SK-N-SH (cell line): ENCODE data around the gene EIF5AL1. TPM values are rescaled to one million over a fixed set of nuclear protein-coding genes. Genes with fewer than 3 reads are reported as not detected.
"Not testable (repeated sequence)": the region's sequence is repeated elsewhere in the genome, so short reads cannot be mapped to it uniquely, and the experiment has no call there.

Experiments used
- CTCF ChIA-PET: fragments of 300-600, 350-600 bp; formaldehyde crosslinking; extraction: SDS; loops from one replicate; lab custom pipeline; 2021; lab: Yijun Ruan, JAX
- POLR2A ChIA-PET: fragments of 350-600 bp; sonication (Branson Sonifier 250); formaldehyde crosslinking; extraction: SDS; loops from one replicate; lab custom pipeline; 2020; ENCODE audit warnings: antibody characterized with exemption, inconsistent platforms; lab: Yijun Ruan, JAX
- DNase-seq: peaks from one replicate; pipeline ENCODE4 v3.0.0; 2012
- H2AFZ ChIP-seq: fragments of 200-600 bp; sonication (generic); 2 replicates; pipeline ENCODE4 v1.8.1; 2016; ENCODE audit warnings: antibody characterized with exemption, mild to moderate bottlenecking, low read depth
- H3F3A ChIP-seq: fragments of 200-600 bp; sonication (generic); replicated peaks from 2 replicates; pipeline ENCODE3; 2016; ENCODE audit warnings: antibody characterized with exemption, mild to moderate bottlenecking; ENCODE audit not compliant: insufficient read depth
- H3K27ac ChIP-seq, 2 experiments: fragments of 200-500 bp in 1 of 2; fragments of 200-600 bp in 1 of 2; sonication (Bioruptor generic) in 1 of 2; sonication (generic), shearing (Covaris generic) in 1 of 2; 2 replicates each; pipeline versions ENCODE4 v1.5.1 to v1.6.1; 2014 to 2016; ENCODE audit warnings: low read depth in 2 of 2, inconsistent platforms in 1 of 2, low read length in 1 of 2, mild to moderate bottlenecking in 1 of 2, mixed read lengths in 1 of 2
- H3K27me3 ChIP-seq: fragments of 200-600 bp; sonication (generic), shearing (Covaris generic); 2 replicates; pipeline ENCODE4 v1.6.1; 2016; ENCODE audit warnings: mixed run types; ENCODE audit not compliant: insufficient read depth
- H3K36me3 ChIP-seq, 2 experiments: fragments of 200-500 bp in 1 of 2; fragments of 200-600 bp in 1 of 2; sonication (Bioruptor generic) in 1 of 2; sonication (generic) in 1 of 2; replicated peaks in 1 of 2; 2 replicates each; pipeline versions ENCODE3 to v1.5.1; 2014 to 2016; ENCODE audit warnings: low read length in 1 of 2, mild to moderate bottlenecking in 1 of 2; ENCODE audit not compliant: insufficient read depth in 2 of 2, control insufficient read depth in 1 of 2
- H3K4me1 ChIP-seq, 2 experiments: fragments of 200-500 bp in 1 of 2; fragments of 200-600 bp in 1 of 2; sonication (Bioruptor generic) in 1 of 2; sonication (generic), shearing (Covaris generic) in 1 of 2; 2 replicates each; pipeline versions ENCODE4 v1.5.1 to v1.6.1; 2014 to 2016; ENCODE audit warnings: low read depth in 1 of 2, low read length in 1 of 2, mixed run types in 1 of 2; ENCODE audit not compliant: insufficient read depth in 2 of 2, control insufficient read depth in 1 of 2
- H3K4me2 ChIP-seq: fragments of 200-600 bp; sonication (generic), shearing (Covaris generic); 2 replicates; pipeline ENCODE4 v1.6.1; 2017; ENCODE audit warnings: mixed run types
- H3K4me3 ChIP-seq, 2 experiments: fragments of 200-500 bp in 1 of 2; fragments of 200-600 bp in 1 of 2; sonication (Bioruptor generic) in 1 of 2; sonication (generic), shearing (Covaris generic) in 1 of 2; 2 replicates each; pipeline versions ENCODE4 v1.5.1 to v1.8.1; 2014 to 2016; ENCODE audit warnings: low read depth in 2 of 2, inconsistent platforms in 1 of 2, low read length in 1 of 2, mild to moderate bottlenecking in 1 of 2, mixed read lengths in 1 of 2, moderate library complexity in 1 of 2
- H3K79me2 ChIP-seq: fragments of 200-600 bp; sonication (generic); 2 replicates; pipeline ENCODE4 v1.8.1; 2017; ENCODE audit warnings: mild to moderate bottlenecking; ENCODE audit not compliant: insufficient read depth
- H3K9ac ChIP-seq: fragments of 200-600 bp; sonication (generic); 2 replicates; pipeline ENCODE4 v1.6.1; 2017; ENCODE audit warnings: mixed run types
- H3K9me2 ChIP-seq: fragments of 200-600 bp; sonication (generic); 2 replicates; pipeline ENCODE4 v1.6.1; 2017; ENCODE audit warnings: mixed run types
- H3K9me3 ChIP-seq: fragments of 200-600 bp; sonication (generic); 2 replicates; pipeline ENCODE4 v1.6.1; 2017; ENCODE audit warnings: mixed run types, mild to moderate bottlenecking, moderate library complexity
- H4K20me1 ChIP-seq: fragments of 200-600 bp; sonication (generic); 2 replicates; pipeline ENCODE4 v1.6.1; 2017; ENCODE audit warnings: mild to moderate bottlenecking, mixed run types; ENCODE audit not compliant: insufficient read depth
- CTCF ChIP-seq: fragments of 200-600 bp; sonication (generic); IDR thresholded peaks from 2 replicates; pipeline ENCODE4 v1.6.1; 2017; ENCODE audit warnings: antibody characterized with exemption, mild to moderate bottlenecking, moderate library complexity
- FOXJ3 ChIP-seq: sonication (generic); formaldehyde crosslinking; IDR thresholded peaks from 2 replicates; pipeline ENCODE4 v1.5.1; 2020; ENCODE audit warnings: mild to moderate bottlenecking, missing genetic modification reagents
- MAX ChIP-seq: IDR thresholded peaks from 2 replicates; pipeline ENCODE4 v1.4.0; 2012; ENCODE audit warnings: low read depth
- NFIC ChIP-seq: IDR thresholded peaks from 2 replicates; pipeline ENCODE4 v1.4.0; 2012; ENCODE audit warnings: borderline replicate concordance
- RAD21 ChIP-seq: IDR thresholded peaks from 2 replicates; pipeline ENCODE4 v1.6.1; 2012; ENCODE audit warnings: mild to moderate bottlenecking, low read length
- SMC3 ChIP-seq: IDR thresholded peaks from 2 replicates; pipeline ENCODE4 v1.6.1; 2012; ENCODE audit warnings: low read depth, low read length, improper control_type of control experiment
- USF2 ChIP-seq: fragments of 150-350 bp; IDR thresholded peaks from 2 replicates; pipeline ENCODE4 v1.6.1; 2017; ENCODE audit warnings: antibody characterized with exemption, low read length, low read depth, borderline replicate concordance
- WGBS: methylation state at CpG from one replicate; pipeline ENCODE4 v1.1.6; 2017; ENCODE audit warnings: low lambda C conversion rate; 5-methylcytosine and 5-hydroxymethylcytosine counted together
- polyA plus RNA-seq, 3 experiments: library from polyadenylated mRNA; depleted of rRNA; stranded (reverse); fragments of >200 nt; gene quantifications; 2 replicates each; pipeline ENCODE4 v1.2.3, GENCODE V29; 2012

EIF5AL1 gene
- polyA plus RNA-seq, 1 of the 3 experiments (the other 2 are of a cell fraction) = 0.26 TPM

GRCh38 chr10:79498291-79498829, 14.0 kb upstream of the EIF5AL1 start:
- no peaks in the 10 kb centered on the region; the same call in 1 of the 2 replicates for H3K27me3 ChIP-seq
- H3K79me2 ChIP-seq = no peaks in the 10 kb centered on the region
- H3K27ac ChIP-seq = no peak overlapping the region
- CTCF ChIA-PET = interaction anchor here (0.9 to 4.1 kb wide), 3 partner anchors 11 to 549 kb away, joined by 3 to 43 read pairs (median 5); no protein-coding TSS in a partner anchor
- H3K4me3 ChIP-seq = no peak overlapping the region
- H3K9me2 ChIP-seq = no peaks in the 10 kb centered on the region
- no peak overlapping the region for H3K4me2 ChIP-seq
- H3F3A ChIP-seq = no peaks in the 10 kb centered on the region
- no peak for DNase-seq
- POLR2A ChIA-PET = no interaction called here
- H3K4me1 ChIP-seq = no peaks in the 10 kb centered on the region; a peak in 1 of 4 replicates
- no peak overlapping the region for H2AFZ ChIP-seq
- WGBS = 79% methylated on average over 5 of the region's 6 CpGs
- H4K20me1 ChIP-seq = no peaks in the 10 kb centered on the region
- H3K36me3 ChIP-seq = no peaks in the 10 kb centered on the region
- no peak overlapping the region for H3K9ac ChIP-seq
- H3K9me3 ChIP-seq = no peaks in the 10 kb centered on the region
- TF ChIP-seq USF2 = no peak

GRCh38 chr10:79502561-79503309, 9.6 kb upstream of the EIF5AL1 start:
- POLR2A ChIA-PET = no interaction called here
- Histone ChIP-seq H3K9me3 (no peaks in the 10 kb centered on the region), H3K9ac (no peak overlapping the region)

GRCh38 chr10:79503787-79504186, 8.5 kb upstream of the EIF5AL1 start:
- H3K36me3 ChIP-seq, H3K9me3 ChIP-seq, POLR2A ChIA-PET, H3F3A ChIP-seq, H3K4me3 ChIP-seq, H3K27me3 ChIP-seq, H3K79me2 ChIP-seq, H3K27ac ChIP-seq, H3K9ac ChIP-seq, H2AFZ ChIP-seq, H3K4me1 ChIP-seq, H4K20me1 ChIP-seq, H3K4me2 ChIP-seq, DNase-seq, H3K9me2 ChIP-seq: not testable (repeated sequence)
- CTCF ChIA-PET = interaction anchor here (1.0 kb wide), 1 partner anchor 131 kb away, joined by 3 read pairs; no protein-coding TSS in a partner anchor
- 29% methylated on average over 4 of the region's 4 CpGs for WGBS

More at GRCh38 chr10:79502561-79503309, 9.6 kb upstream of the EIF5AL1 start:
- CTCF ChIA-PET = interaction anchor here (0.9 to 1.2 kb wide), 5 partner anchors 9 to 130 kb away, joined by 3 read pairs; no protein-coding TSS in a partner anchor
- Histone ChIP-seq H3F3A (no peaks in the 10 kb centered on the region), H3K36me3 (no peaks in the 10 kb centered on the region), H3K4me1 (no peaks in the 10 kb centered on the region; a peak in 1 of 4 replicates), H3K9me2 (no peaks in the 10 kb centered on the region), H2AFZ (no peak overlapping the region), H3K79me2 (no peaks in the 10 kb centered on the region), H4K20me1 (no peaks in the 10 kb centered on the region), H3K27ac (no peak overlapping the region), H3K4me3 (no peak overlapping the region), H3K4me2 (no peak overlapping the region), H3K27me3 (no peaks in the 10 kb centered on the region; the same call in 1 of the 2 replicates)
- 54% methylated on average over 6 of the region's 7 CpGs for WGBS
- peak; percentile 52 for DNase-seq
- TF ChIP-seq NFIC (no peak), FOXJ3 (CRISPR knock-in tag) (no peak), SMC3 (peak; percentile 53), RAD21 (peak; percentile 60), CTCF (peak; percentile 47), MAX (no peak)

GRCh38 chr10:79504483-79504882, 7.8 kb upstream of the EIF5AL1 start:
- H3K27me3 ChIP-seq, CTCF ChIA-PET, POLR2A ChIA-PET, H3K9ac ChIP-seq, H3K9me3 ChIP-seq, H3K4me2 ChIP-seq, H2AFZ ChIP-seq, H3K27ac ChIP-seq, H4K20me1 ChIP-seq, H3K36me3 ChIP-seq, H3K79me2 ChIP-seq, H3K4me1 ChIP-seq, H3F3A ChIP-seq, H3K9me2 ChIP-seq, DNase-seq, H3K4me3 ChIP-seq: not testable (repeated sequence)
- WGBS = no CpG with 5 or more reads among the region's 2 CpGs
